Ovary (tissue), 3 donors: ENCODE measurements around the gene SORCS2.

ENCODE experiments used
- POLR2A ChIP-seq: fragments of 450-650 bp; IDR thresholded peaks from one replicate; pipeline ENCODE4 v1.6.1; 2017; ENCODE audit warnings: antibody characterized with exemption, mild to moderate bottlenecking, moderate library complexity
- TF ChIP-seq, protein P1 (sequence below), 3 donors: fragments of 450-650 bp in 2 of 3; fragments of 200-600 bp in 1 of 3; IDR thresholded peaks; one replicate each; pipeline versions ENCODE4 v1.5.1 to v1.8.0; 2016 to 2022; ENCODE audit warnings: antibody characterized with exemption in 3 of 3, mild to moderate bottlenecking in 1 of 3
- donor health status: DM: no; HTN: no; CAD: no.

DNA sequence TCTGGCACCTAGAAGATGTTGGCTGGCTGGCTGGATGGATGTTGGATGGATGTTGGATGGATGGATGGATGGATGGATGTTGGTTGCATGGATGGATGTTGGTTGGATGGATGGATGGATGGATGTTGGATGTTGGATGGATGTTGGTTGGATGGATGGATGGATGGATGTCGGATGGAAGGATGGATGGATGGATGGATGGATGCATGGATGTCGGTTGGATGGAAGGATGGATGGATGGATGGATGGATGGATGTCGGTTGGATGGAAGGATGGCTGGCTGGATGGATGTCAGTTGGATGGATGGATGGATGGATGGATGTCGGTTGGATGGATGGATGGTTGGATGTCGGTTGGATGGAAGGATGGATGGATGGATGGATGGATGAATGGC, 145.7 kb downstream of the SORCS2 start:
- TF ChIP-seq POLR2A, result no peak
- TF ChIP-seq, protein P1, sequence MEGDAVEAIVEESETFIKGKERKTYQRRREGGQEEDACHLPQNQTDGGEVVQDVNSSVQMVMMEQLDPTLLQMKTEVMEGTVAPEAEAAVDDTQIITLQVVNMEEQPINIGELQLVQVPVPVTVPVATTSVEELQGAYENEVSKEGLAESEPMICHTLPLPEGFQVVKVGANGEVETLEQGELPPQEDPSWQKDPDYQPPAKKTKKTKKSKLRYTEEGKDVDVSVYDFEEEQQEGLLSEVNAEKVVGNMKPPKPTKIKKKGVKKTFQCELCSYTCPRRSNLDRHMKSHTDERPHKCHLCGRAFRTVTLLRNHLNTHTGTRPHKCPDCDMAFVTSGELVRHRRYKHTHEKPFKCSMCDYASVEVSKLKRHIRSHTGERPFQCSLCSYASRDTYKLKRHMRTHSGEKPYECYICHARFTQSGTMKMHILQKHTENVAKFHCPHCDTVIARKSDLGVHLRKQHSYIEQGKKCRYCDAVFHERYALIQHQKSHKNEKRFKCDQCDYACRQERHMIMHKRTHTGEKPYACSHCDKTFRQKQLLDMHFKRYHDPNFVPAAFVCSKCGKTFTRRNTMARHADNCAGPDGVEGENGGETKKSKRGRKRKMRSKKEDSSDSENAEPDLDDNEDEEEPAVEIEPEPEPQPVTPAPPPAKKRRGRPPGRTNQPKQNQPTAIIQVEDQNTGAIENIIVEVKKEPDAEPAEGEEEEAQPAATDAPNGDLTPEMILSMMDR (IDR thresholded peaks at IDR 0.05), result no peak
